Aorta (tissue), 5 donors: Measurements from ENCODE around the gene RNF223. TPM values are rescaled to one million over a fixed set of nuclear protein-coding genes. Genes with fewer than 3 reads are reported as not detected.
"Not testable (repeated sequence)": the region's sequence is repeated elsewhere in the genome, so short reads cannot be mapped to it uniquely, and the experiment has no call there.

Source experiments
- ATAC-seq: fragments of 200-7000 bp; cut with Tn5 transposase; one replicate; pipeline ENCODE4 v1.9.1; 2022; ENCODE audit warnings: moderate library complexity; ENCODE audit not compliant: low FRiP score
- DNase-seq, 2 donors: peaks; one replicate each; pipeline ENCODE4 v3.0.0-alpha.2; 2020
- H3K27ac ChIP-seq, 2 donors: one replicate each; pipeline ENCODE4 v1.5.1; 2013; ENCODE audit warnings: low read length in 2 of 2, mild to moderate bottlenecking in 2 of 2, moderate library complexity in 2 of 2, control low read depth in 1 of 2, inconsistent platforms in 1 of 2, low read depth in 1 of 2
- H3K27me3 ChIP-seq, 2 donors: one replicate each; pipeline ENCODE4 v1.6.1; 2013; ENCODE audit warnings: control low read depth in 1 of 2, low read length in 1 of 2, mild to moderate bottlenecking in 1 of 2, moderate library complexity in 1 of 2; ENCODE audit not compliant: insufficient read depth in 2 of 2, control insufficient read depth in 1 of 2
- H3K36me3 ChIP-seq, 2 donors: one replicate each; pipeline ENCODE4 v1.6.1; 2013; ENCODE audit warnings: control low read depth in 1 of 2, low read length in 1 of 2, mild to moderate bottlenecking in 1 of 2; ENCODE audit not compliant: insufficient read depth in 2 of 2, control insufficient read depth in 1 of 2
- H3K4me1 ChIP-seq, 2 donors: one replicate each; pipeline ENCODE4 v1.6.1; 2013; ENCODE audit warnings: low read length in 2 of 2, control low read depth in 1 of 2, mild to moderate bottlenecking in 1 of 2, moderate library complexity in 1 of 2; ENCODE audit not compliant: insufficient read depth in 2 of 2, control insufficient read depth in 1 of 2
- H3K4me3 ChIP-seq, 2 donors: one replicate each; pipeline ENCODE4 v1.5.1; 2013; ENCODE audit warnings: low read length in 2 of 2, control low read depth in 1 of 2, mild to moderate bottlenecking in 1 of 2
- H3K9me3 ChIP-seq: one replicate; pipeline ENCODE4 v1.6.1; 2013; ENCODE audit warnings: mild to moderate bottlenecking, low read length; ENCODE audit not compliant: control insufficient read depth
- WGBS, 2 donors: extraction: QIAGEN DNeasy Blood & Tissue Kit; methylation state at CpG; one replicate each; pipeline ENCODE4 v1.1.7; 2013; 5-methylcytosine and 5-hydroxymethylcytosine counted together
- intact Hi-C, 2 donors: fragments of 100-400 bp; cut with DNase I; formaldehyde crosslinking; loops; one replicate each; pipeline versions ENCODE4 v1.14.2 to v1.15.0; 2022
- polyA plus RNA-seq, 2 donors: library from polyadenylated mRNA; stranded (reverse); fragments of 200-250 nt; gene quantifications; one replicate each; pipeline ENCODE4 v1.2.3, GENCODE V29; 2013
- total RNA-seq, 2 donors: library from RNA; stranded (reverse); fragmentation: NEBNext Ultra II Directional; extraction: Animal tissue kit (Norgen Biotek cat#: 25700); gene quantifications; one replicate each; pipeline ENCODE4 v1.2.1, GENCODE V29; 2021
- donor health status: healthy with polysubstance abuse.
- donor health status: Bipolar disorder and iron deficiency.
- donor health status: DM: no; HTN: no; CAD: no.
- donor health status: DM: no; HTN: no; CAD: no.
- donor health status: DM: yes; HTN: yes; CAD: no.

RNF223 gene
- total and polyA plus RNA-seq, 4 donors: not detected

DNA sequence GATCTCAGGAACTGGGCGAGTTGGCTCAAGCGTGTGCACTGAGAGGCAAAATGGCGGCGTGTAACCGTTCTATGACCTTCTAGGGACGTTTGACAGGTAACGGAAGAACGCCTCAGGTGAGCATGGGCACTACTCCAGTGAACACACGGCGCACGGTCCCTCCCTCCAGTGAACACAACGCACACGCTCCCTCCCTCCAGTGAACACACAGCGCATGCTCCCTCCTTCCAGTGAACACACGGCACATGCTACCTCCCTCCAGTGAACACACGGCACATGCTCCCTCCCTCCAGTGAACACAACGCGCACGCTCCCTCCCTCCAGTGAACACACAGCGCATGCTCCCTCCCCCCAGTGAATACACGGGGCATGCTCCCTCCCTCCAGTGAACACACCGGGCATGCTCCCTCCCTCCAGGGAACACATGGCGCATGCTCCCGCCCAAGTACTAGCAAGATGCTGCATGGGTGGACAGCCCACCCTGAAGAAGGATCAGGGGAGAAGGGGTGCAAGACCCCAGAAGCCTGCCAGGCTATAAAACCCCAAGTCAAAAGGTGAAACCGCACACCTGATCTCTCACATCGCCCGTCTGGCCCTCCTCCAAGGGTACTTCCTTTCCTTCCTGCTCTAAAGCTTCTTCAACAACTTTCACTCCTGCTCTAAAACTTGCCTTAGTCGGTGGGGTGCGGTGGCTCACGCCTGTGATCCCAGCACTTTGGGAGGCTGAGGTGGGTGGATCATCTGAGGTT lies 38.3 kb upstream of the RNF223 start:
- intact Hi-C loops: no loop called here
- Histone ChIP-seq H3K4me1 (no peaks in the 10 kb centered on the region), H3K27ac (no peak overlapping the region), H3K27me3 (no peaks in the 10 kb centered on the region), H3K36me3 (no peaks in the 10 kb centered on the region), H3K9me3 (no peaks in the 10 kb centered on the region), H3K4me3 (no peak overlapping the region)
- peak; percentile 38 to 40 for DNase-seq
- no peak for ATAC-seq
- 97% methylated on average over 30 of the region's 30 CpGs for WGBS, 2 donors

DNA sequence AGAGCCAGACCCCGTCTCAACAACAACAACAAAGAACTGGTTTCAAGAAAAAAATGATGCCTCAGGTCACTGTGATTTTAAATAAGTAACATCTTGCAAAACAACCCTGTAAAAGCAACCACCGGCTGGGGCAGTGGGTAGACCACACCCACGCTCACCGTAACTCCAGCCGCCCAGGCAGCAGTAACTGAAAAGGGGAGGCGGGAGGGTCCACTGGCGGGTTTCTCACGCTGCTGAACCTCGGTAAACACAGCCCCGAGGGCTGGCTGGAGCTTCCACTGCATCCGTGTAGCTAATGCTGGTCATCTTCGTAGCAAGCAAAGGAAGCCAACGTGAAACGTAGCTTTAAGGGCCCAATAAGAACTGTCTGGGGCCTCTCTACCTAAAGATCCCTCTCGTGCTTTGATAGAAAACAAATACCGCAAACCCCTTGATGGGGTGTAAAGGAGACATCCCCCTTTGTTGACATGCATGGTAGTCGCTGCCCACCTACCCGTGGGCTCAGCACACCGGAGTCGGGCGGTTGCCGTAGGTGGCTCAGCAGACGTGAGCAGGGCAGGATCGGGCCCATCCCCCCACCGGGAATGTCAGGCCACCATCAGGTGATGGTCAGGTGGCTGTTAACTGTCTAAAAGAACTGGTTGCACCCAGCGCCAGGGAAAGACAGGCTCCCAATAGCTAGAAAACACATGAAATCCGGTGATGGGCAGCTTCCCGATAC lies 37.6 kb upstream of the RNF223 start:
- ATAC-seq (no peak), DNase-seq (peak in 1 of 2 donors; percentile 71)
- Histone ChIP-seq H3K27me3 (no peaks in the 10 kb centered on the region), H3K4me1 (no peaks in the 10 kb centered on the region), H3K4me3 (no peak overlapping the region), H3K36me3 (no peaks in the 10 kb centered on the region), H3K9me3 (no peaks in the 10 kb centered on the region), H3K27ac (no peak overlapping the region)
- 94 to 96% methylated on average over 28 of the region's 28 CpGs for WGBS, 2 donors
- intact Hi-C loops: no loop called here

- Histone ChIP-seq H3K9me3 (no peaks in the 10 kb centered on the region), H3K36me3 (no peaks in the 10 kb centered on the region), H3K4me3 (no peak overlapping the region), H3K27me3 (no peaks in the 10 kb centered on the region), H3K27ac (no peak overlapping the region), H3K4me1 (no peaks in the 10 kb centered on the region)
- intact Hi-C loops: no loop called here
- WGBS, 2 donors: 87 to 88% methylated on average over 29 of the region's 29 CpGs
- no peak for ATAC-seq
- DNase-seq: peak in 1 of 2 donors; percentile 52
Measured at GRCh38 chr1:1110561-1110971, 36.5 kb upstream of the RNF223 start.

DNA sequence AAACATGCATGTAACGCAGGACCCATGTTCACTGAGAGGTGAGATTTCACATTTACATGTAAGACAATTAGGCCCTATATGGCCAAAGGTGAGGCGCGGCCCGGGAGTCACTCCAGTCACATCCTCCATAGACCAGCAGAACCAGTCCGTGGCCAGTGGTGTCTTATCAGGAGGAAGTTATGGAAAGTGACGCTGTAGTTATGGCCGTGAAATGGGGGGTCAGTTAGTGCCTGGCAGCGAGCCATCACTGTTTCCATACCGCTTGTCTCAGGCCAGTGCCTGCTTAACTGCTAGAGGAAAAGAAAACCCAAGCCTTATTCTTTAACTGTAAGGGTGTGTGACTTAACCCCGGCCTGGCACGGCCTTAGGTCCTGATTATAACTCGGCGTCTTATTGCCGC lies 35.6 kb upstream of the RNF223 start:
- intact Hi-C loops: no loop called here
- Histone ChIP-seq H3K27ac (no peak overlapping the region), H3K4me1 (no peaks in the 10 kb centered on the region), H3K36me3 (no peaks in the 10 kb centered on the region), H3K4me3 (no peak overlapping the region), H3K27me3 (no peaks in the 10 kb centered on the region), H3K9me3 (no peaks in the 10 kb centered on the region)
- peak in 1 of 2 donors; percentile 39 for DNase-seq
- WGBS, 2 donors: 88 to 89% methylated on average over 14 of the region's 14 CpGs
- no peak for ATAC-seq

- 98% methylated on average over 31 of the region's 31 CpGs for WGBS, 2 donors
Measured at GRCh38 chr1:1106510-1107221, 32.6 kb upstream of the RNF223 start.

DNA sequence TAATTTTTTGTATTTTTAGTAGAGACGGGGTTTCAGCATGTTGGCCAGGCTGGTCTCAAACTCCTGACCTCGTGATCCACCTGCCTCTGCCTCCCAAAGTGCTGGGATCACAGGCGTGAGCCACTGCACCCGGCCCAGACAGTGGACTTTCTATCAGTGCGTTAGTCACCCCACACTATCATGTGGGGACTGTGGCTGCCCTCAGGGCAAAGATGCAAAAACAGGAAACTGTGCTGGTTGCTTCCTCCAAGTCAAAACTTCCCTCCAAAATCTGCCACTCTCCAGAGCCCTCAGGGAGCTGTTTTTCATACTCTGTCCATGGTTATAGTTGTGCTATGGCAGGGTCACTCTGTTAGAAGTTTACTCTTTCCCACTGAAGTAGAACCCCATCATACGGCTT lies 30.0 kb upstream of the RNF223 start:
- ATAC-seq, DNase-seq, H3K9me3 ChIP-seq, H3K27ac ChIP-seq, H3K4me1 ChIP-seq, intact Hi-C loops, H3K36me3 ChIP-seq, H3K27me3 ChIP-seq, H3K4me3 ChIP-seq: not testable (repeated sequence)
- 89 to 90% methylated on average over 6 of the region's 6 CpGs for WGBS, 2 donors

More at GRCh38 chr1:1106510-1107221, 32.6 kb upstream of the RNF223 start:
- Histone ChIP-seq H3K27me3 (no peaks in the 10 kb centered on the region), H3K4me3 (no peak overlapping the region), H3K36me3 (no peaks in the 10 kb centered on the region), H3K27ac (no peak overlapping the region), H3K4me1 (no peaks in the 10 kb centered on the region), H3K9me3 (no peaks in the 10 kb centered on the region)
- intact Hi-C loops: no loop called here
- peak in 1 of 2 donors; percentile 49 for DNase-seq
- ATAC-seq: no peak

- no peak for DNase-seq
- H3K27ac ChIP-seq: no peak overlapping the region
Measured at GRCh38 chr1:1101503-1101902, 27.4 kb upstream of the RNF223 start.

DNA sequence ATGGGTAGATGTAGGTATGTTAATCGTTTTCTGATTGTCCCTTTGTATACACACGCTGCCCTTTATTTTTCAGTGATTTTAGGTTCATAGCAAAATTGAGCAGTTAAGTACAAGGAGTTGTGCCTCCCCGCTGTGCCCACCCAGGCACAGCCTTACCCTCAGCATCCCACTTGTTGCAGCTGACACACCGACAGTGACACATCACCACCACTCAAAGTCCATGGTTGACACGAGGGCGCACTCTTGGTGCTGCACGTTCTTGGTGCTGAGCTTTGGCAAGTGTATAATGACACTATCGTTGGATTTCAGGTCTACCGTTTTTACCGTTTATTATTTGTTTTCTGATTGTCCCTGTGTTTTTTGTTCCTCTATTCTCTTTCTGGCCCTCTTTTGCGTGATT lies 26.2 kb upstream of the RNF223 start:
- 95 to 97% methylated on average over 11 of the region's 11 CpGs for WGBS, 2 donors
- Histone ChIP-seq H3K4me1 (no peaks in the 10 kb centered on the region), H3K36me3 (no peaks in the 10 kb centered on the region), H3K27ac (no peak overlapping the region), H3K4me3 (no peak overlapping the region), H3K27me3 (no peaks in the 10 kb centered on the region), H3K9me3 (peaks cover 2% of the 10 kb centered on the region)
- intact Hi-C loops: no loop called here
- no peak for DNase-seq
- ATAC-seq: no peak

More at GRCh38 chr1:1101503-1101902, 27.4 kb upstream of the RNF223 start:
- Histone ChIP-seq H3K4me1 (no peaks in the 10 kb centered on the region), H3K4me3 (no peak overlapping the region), H3K27me3 (no peaks in the 10 kb centered on the region), H3K36me3 (no peaks in the 10 kb centered on the region), H3K9me3 (peaks cover 2% of the 10 kb centered on the region)
- ATAC-seq: no peak
- WGBS, 2 donors: 95% methylated on average over 7 of the region's 7 CpGs
- intact Hi-C loops: no loop called here
